ENCODE measurements around the gene EFCC1. TPM values are rescaled to one million over a fixed set of nuclear protein-coding genes. Genes with fewer than 3 reads are reported as not detected.

Gene EFCC1
- polyA plus RNA-seq, 1 donor (not counting 4 experiments of a cell fraction or from before 2014, with no cell fraction given), result not detected

Other genes with a start within 250 kb of the EFCC1 start
- gene ACAD9, start 121.7 kb upstream of the EFCC1 start, polyA plus RNA-seq, result 33.7 to 40.5 TPM (median 36.6 TPM) in 3 replicates
- 0.11 to 0.26 TPM (median 0.22 TPM) in 3 replicates for gene CFAP92, start 7.2 kb upstream of the EFCC1 start, polyA plus RNA-seq
- not detected in 3 replicates for gene GP9, start 59.5 kb downstream of the EFCC1 start, polyA plus RNA-seq
- gene RAB43, start 120.5 kb downstream of the EFCC1 start, polyA plus RNA-seq, result 8.1 to 12.4 TPM (median 12.3 TPM) in 3 replicates
- gene ISY1, start 159.8 kb downstream of the EFCC1 start, polyA plus RNA-seq, result 20.2 to 25.5 TPM (median 23.8 TPM) in 3 replicates
- 310 to 388 TPM (median 385 TPM) in 3 replicates for gene CNBP, start 182.6 kb downstream of the EFCC1 start, polyA plus RNA-seq
- gene COPG1, start 248.3 kb downstream of the EFCC1 start, polyA plus RNA-seq, result 58.5 to 135 TPM (median 65.5 TPM) in 3 replicates